Glomerular visceral epithelial cell (primary cell): ENCODE results near the gene PEG3.

ENCODE experiments used
- DNase-seq: peaks from one replicate; pipeline ENCODE4 v3.0.0-alpha.2; 2016; ENCODE audit errors: extremely low spot score

PEG3 gene

GRCh38 chr19:56808717-56809392 is 31.7 kb downstream of the PEG3 start:
- DNase-seq, result no peak

DNA sequence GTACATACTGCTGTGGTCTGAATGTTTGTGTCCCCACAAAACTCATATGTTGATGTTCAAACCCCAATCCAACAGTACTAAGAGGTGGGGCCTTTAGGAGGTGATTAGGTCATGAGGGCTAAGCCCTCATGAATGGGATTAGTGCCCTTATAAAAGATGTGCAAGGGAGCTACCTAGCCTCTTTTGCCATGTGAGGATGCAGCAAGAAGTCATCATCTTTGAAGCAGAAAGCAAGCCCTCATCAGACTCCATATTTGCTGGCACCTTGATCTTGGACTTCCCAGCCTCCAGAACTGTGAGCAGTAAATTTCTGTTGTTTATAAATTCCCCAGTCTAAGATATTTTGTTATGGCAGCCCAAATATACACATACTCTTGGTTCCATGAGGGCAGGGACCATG is 33.9 kb downstream of the PEG3 start:
- DNase-seq, result no peak
